ENCODE measurements around the gene MED22.

GRCh38 chr9:133380734-133381133, 32.8 kb upstream of the MED22 start:
- TF ChIP-seq GATA3 (IDR thresholded peaks at IDR 0.05; ENCODE audit: low read depth, low read length) (no peak), GATA2 (IDR thresholded peaks at IDR 0.05; ENCODE audit: low read depth, low read length) (no peak)

All from SH-SY5Y (cell line).